ENCODE measurements around the gene ZNF236. TPM values are rescaled to one million over a fixed set of nuclear protein-coding genes. Genes with fewer than 3 reads are reported as not detected.

The ZNF236 gene
- total and polyA plus RNA-seq, 4 donors, result 0.83 to 8.2 (median 5.0) TPM

DNA sequence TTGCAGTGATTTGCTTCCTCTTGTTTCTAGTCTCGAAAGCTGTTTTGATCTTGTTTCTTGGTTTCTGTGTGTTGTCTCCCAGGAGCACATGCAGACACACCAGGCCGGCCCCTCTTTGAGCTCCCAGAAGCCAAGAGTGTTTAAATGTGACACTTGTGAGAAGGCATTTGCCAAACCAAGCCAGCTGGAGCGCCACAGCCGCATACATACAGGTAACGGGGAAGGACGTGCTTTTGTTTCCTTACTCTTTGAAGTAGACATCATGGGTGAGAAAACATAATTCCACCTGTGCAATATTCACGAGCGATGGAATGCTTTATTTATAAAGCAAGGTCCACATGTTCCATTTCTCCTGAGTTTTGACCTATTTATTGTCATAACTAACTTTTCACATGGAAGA lies 137.2 kb downstream of the ZNF236 start:
- TF ChIP-seq, protein P1, sequence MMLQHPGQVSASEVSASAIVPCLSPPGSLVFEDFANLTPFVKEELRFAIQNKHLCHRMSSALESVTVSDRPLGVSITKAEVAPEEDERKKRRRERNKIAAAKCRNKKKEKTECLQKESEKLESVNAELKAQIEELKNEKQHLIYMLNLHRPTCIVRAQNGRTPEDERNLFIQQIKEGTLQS (IDR thresholded peaks at IDR 0.05), result no peak
- no peak for TF ChIP-seq RAD21 (IDR thresholded peaks at IDR 0.05)
- no peak for TF ChIP-seq YY1 (IDR thresholded peaks at IDR 0.05)
- no peak for TF ChIP-seq JUND (IDR thresholded peaks at IDR 0.05)
- TF ChIP-seq RXRA (IDR thresholded peaks at IDR 0.05), result no peak
- TF ChIP-seq FOXA1 (IDR thresholded peaks at IDR 0.05), result no peak
- TF ChIP-seq TAF1 (conservative IDR thresholded peaks at IDR 0.05), result no peak
- TF ChIP-seq, protein P2, sequence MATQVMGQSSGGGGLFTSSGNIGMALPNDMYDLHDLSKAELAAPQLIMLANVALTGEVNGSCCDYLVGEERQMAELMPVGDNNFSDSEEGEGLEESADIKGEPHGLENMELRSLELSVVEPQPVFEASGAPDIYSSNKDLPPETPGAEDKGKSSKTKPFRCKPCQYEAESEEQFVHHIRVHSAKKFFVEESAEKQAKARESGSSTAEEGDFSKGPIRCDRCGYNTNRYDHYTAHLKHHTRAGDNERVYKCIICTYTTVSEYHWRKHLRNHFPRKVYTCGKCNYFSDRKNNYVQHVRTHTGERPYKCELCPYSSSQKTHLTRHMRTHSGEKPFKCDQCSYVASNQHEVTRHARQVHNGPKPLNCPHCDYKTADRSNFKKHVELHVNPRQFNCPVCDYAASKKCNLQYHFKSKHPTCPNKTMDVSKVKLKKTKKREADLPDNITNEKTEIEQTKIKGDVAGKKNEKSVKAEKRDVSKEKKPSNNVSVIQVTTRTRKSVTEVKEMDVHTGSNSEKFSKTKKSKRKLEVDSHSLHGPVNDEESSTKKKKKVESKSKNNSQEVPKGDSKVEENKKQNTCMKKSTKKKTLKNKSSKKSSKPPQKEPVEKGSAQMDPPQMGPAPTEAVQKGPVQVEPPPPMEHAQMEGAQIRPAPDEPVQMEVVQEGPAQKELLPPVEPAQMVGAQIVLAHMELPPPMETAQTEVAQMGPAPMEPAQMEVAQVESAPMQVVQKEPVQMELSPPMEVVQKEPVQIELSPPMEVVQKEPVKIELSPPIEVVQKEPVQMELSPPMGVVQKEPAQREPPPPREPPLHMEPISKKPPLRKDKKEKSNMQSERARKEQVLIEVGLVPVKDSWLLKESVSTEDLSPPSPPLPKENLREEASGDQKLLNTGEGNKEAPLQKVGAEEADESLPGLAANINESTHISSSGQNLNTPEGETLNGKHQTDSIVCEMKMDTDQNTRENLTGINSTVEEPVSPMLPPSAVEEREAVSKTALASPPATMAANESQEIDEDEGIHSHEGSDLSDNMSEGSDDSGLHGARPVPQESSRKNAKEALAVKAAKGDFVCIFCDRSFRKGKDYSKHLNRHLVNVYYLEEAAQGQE (IDR thresholded peaks at IDR 0.05), result no peak
- no peak for TF ChIP-seq NR2F2 (IDR thresholded peaks at IDR 0.05)
- TF ChIP-seq HNF4G (IDR thresholded peaks at IDR 0.05), result no peak
- TF ChIP-seq, protein P3, sequence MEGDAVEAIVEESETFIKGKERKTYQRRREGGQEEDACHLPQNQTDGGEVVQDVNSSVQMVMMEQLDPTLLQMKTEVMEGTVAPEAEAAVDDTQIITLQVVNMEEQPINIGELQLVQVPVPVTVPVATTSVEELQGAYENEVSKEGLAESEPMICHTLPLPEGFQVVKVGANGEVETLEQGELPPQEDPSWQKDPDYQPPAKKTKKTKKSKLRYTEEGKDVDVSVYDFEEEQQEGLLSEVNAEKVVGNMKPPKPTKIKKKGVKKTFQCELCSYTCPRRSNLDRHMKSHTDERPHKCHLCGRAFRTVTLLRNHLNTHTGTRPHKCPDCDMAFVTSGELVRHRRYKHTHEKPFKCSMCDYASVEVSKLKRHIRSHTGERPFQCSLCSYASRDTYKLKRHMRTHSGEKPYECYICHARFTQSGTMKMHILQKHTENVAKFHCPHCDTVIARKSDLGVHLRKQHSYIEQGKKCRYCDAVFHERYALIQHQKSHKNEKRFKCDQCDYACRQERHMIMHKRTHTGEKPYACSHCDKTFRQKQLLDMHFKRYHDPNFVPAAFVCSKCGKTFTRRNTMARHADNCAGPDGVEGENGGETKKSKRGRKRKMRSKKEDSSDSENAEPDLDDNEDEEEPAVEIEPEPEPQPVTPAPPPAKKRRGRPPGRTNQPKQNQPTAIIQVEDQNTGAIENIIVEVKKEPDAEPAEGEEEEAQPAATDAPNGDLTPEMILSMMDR (IDR thresholded peaks at IDR 0.05; ENCODE audit: low read depth, low read length, missing input control), result no peak
- TF ChIP-seq SP1 (IDR thresholded peaks at IDR 0.05), result no peak
- no peak for TF ChIP-seq HNF4A (conservative IDR thresholded peaks at IDR 0.05)
- TF ChIP-seq FOXA2 (IDR thresholded peaks at IDR 0.05), result no peak
- no peak for TF ChIP-seq GABPA (IDR thresholded peaks at IDR 0.05 in 1 of 2, conservative IDR thresholded peaks at IDR 0.05 in 1 of 2)
- TF ChIP-seq, protein P4, sequence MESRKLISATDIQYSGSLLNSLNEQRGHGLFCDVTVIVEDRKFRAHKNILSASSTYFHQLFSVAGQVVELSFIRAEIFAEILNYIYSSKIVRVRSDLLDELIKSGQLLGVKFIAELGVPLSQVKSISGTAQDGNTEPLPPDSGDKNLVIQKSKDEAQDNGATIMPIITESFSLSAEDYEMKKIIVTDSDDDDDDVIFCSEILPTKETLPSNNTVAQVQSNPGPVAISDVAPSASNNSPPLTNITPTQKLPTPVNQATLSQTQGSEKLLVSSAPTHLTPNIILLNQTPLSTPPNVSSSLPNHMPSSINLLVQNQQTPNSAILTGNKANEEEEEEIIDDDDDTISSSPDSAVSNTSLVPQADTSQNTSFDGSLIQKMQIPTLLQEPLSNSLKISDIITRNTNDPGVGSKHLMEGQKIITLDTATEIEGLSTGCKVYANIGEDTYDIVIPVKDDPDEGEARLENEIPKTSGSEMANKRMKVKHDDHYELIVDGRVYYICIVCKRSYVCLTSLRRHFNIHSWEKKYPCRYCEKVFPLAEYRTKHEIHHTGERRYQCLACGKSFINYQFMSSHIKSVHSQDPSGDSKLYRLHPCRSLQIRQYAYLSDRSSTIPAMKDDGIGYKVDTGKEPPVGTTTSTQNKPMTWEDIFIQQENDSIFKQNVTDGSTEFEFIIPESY (IDR thresholded peaks at IDR 0.05), result no peak
- H3K9me3 ChIP-seq (ENCODE audit: control insufficient read depth in 4 of 4, low read length in 3 of 4), result no peaks in the 10 kb centered on the region
- H3K4me3 ChIP-seq (ENCODE audit: low read depth in 1 of 3, low read length in 3 of 3), result no peak overlapping the region
- H3K36me3 ChIP-seq (ENCODE audit: control insufficient read depth in 4 of 4, insufficient read depth in 3 of 4, low read depth in 1 of 4, low read length in 3 of 4), result peaks cover 2 to 7% (median 3%) of the 10 kb centered on the region in 4 donors
- no peak overlapping the region for H3K27ac ChIP-seq (ENCODE audit: low read depth in 1 of 2, low read length in 2 of 2)
- peaks cover 4 to 31% (median 28%) of the 10 kb centered on the region in 4 donors for H3K4me1 ChIP-seq (ENCODE audit: control insufficient read depth in 4 of 4, insufficient read depth in 4 of 4, low read length in 3 of 4)
- DNase-seq (ENCODE audit: low spot score), result no peak
- WGBS, result 95% methylated on average over 8 of the region's 8 CpGs
- no peaks in the 10 kb centered on the region for H3K27me3 ChIP-seq (ENCODE audit: control insufficient read depth in 4 of 4, insufficient read depth in 4 of 4, low read length in 3 of 4)
- no peak overlapping the region for H3K9ac ChIP-seq (ENCODE audit: low read depth in 1 of 2, low read length in 2 of 2)

DNA sequence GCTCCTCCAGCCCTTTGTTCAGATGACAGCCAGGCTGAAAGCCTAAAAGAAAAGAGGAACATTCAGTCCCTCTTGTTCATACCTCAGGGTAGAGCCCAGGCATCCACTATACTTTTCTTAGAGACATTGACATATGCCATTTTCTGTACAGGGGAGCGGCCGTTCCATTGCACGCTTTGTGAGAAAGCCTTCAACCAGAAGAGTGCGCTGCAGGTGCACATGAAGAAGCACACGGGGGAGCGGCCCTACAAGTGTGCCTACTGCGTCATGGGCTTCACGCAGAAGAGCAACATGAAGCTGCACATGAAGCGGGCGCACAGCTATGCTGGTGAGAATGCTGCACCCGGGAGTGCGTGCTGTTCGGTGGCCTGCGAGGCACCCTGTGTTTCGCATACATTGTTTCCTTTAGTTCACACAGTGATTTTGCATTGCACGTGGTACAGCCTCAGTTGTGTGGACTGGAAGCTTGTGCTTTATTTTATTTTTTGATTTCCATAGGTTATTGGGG lies 138.2 kb downstream of the ZNF236 start:
- no peak for DNase-seq (ENCODE audit: low spot score)
- TF ChIP-seq, protein P3 (IDR thresholded peaks at IDR 0.05; ENCODE audit: low read depth, low read length, missing input control), result no peak
- TF ChIP-seq, protein P1 (IDR thresholded peaks at IDR 0.05), result no peak
- no peak for TF ChIP-seq JUND (IDR thresholded peaks at IDR 0.05)
- H3K27ac ChIP-seq (ENCODE audit: low read depth in 1 of 2, low read length in 2 of 2), result no peak overlapping the region

More for the DNA sequence above, 138.2 kb downstream of the ZNF236 start:
- WGBS, result 96% methylated on average over 16 of the region's 16 CpGs
- Histone ChIP-seq H3K9ac (ENCODE audit: low read depth in 1 of 2, low read length in 2 of 2) (no peak overlapping the region), H3K27me3 (ENCODE audit: control insufficient read depth in 4 of 4, insufficient read depth in 4 of 4, low read length in 3 of 4) (no peaks in the 10 kb centered on the region), H3K4me1 (ENCODE audit: control insufficient read depth in 4 of 4, insufficient read depth in 4 of 4, low read length in 3 of 4) (peaks cover 1 to 23% (median 21%) of the 10 kb centered on the region in 4 donors), H3K9me3 (ENCODE audit: control insufficient read depth in 4 of 4, low read length in 3 of 4) (no peaks in the 10 kb centered on the region), H3K36me3 (ENCODE audit: control insufficient read depth in 4 of 4, insufficient read depth in 3 of 4, low read depth in 1 of 4, low read length in 3 of 4) (peaks cover 2 to 7% (median 3%) of the 10 kb centered on the region in 4 donors), H3K4me3 (ENCODE audit: low read depth in 1 of 3, low read length in 3 of 3) (no peak overlapping the region)

Data from liver (tissue), 9 donors.